Subcutaneous abdominal adipose tissue (tissue), 5 donors: ENCODE measurements around the gene FARP1.

Experiments used
- H3K27ac ChIP-seq: one replicate; pipeline ENCODE4 v1.7.0; 2013; ENCODE audit warnings: low read depth, mild to moderate bottlenecking, inconsistent platforms, low read length, moderate library complexity
- H3K27me3 ChIP-seq, 5 donors: one replicate each; pipeline ENCODE4 v1.7.0; 2013; ENCODE audit warnings: low read length in 5 of 5, inconsistent platforms in 1 of 5; ENCODE audit not compliant: control insufficient read depth in 5 of 5, insufficient read depth in 4 of 5
- H3K36me3 ChIP-seq, 5 donors: one replicate each; pipeline ENCODE4 v1.7.0; 2013; ENCODE audit warnings: low read length in 5 of 5; ENCODE audit not compliant: control insufficient read depth in 5 of 5, insufficient read depth in 5 of 5
- H3K4me1 ChIP-seq, 5 donors: one replicate each; pipeline ENCODE4 v1.7.0; 2013; ENCODE audit warnings: low read length in 5 of 5, mild to moderate bottlenecking in 3 of 5, moderate library complexity in 1 of 5; ENCODE audit not compliant: control insufficient read depth in 5 of 5, insufficient read depth in 5 of 5
- H3K4me3 ChIP-seq, 5 donors: one replicate each; pipeline ENCODE4 v1.7.0; 2013; ENCODE audit warnings: low read length in 5 of 5, low read depth in 1 of 5
- H3K9ac ChIP-seq, 5 donors: one replicate each; pipeline ENCODE4 v1.7.0; 2013; ENCODE audit warnings: low read length in 5 of 5, mild to moderate bottlenecking in 4 of 5, moderate library complexity in 3 of 5
- H3K9me3 ChIP-seq, 5 donors: one replicate each; pipeline ENCODE4 v1.7.0; 2013; ENCODE audit warnings: low read length in 5 of 5; ENCODE audit not compliant: control insufficient read depth in 5 of 5
- donor health status: healthy.
- donor health status: healthy.
- donor health status: healthy.
- donor health status: healthy.
- donor health status: healthy.

FARP1 gene

GRCh38 chr13:98479496-98480003 lies 336.7 kb downstream of the FARP1 start:
- Histone ChIP-seq H3K4me3 (no peak overlapping the region), H3K4me1 (peaks cover 16 to 50% (median 40%) of the 10 kb centered on the region in 5 donors), H3K27ac (no peak overlapping the region), H3K9me3 (no peaks in the 10 kb centered on the region), H3K27me3 (no peaks in the 10 kb centered on the region), H3K36me3 (peaks cover 0 to 12% (median 8%) of the 10 kb centered on the region in 5 donors), H3K9ac (no peak overlapping the region)

- H3K27ac ChIP-seq, result no peak overlapping the region
- H3K27me3 ChIP-seq, result no peaks in the 10 kb centered on the region
- H3K9ac ChIP-seq, result no peak overlapping the region
- peaks cover 0 to 6% (median 4%) of the 10 kb centered on the region in 5 donors for H3K36me3 ChIP-seq
- no peak overlapping the region for H3K4me3 ChIP-seq
- H3K9me3 ChIP-seq, result no peaks in the 10 kb centered on the region
- peaks cover 20 to 54% (median 44%) of the 10 kb centered on the region in 5 donors for H3K4me1 ChIP-seq
These were observed 338.3 kb downstream of the FARP1 start for GRCh38 chr13:98480915-98481877.

- Histone ChIP-seq H3K9ac (peak overlapping the region in 1 of 5 donors; percentile 53), H3K27me3 (no peaks in the 10 kb centered on the region), H3K4me1 (peaks cover 16 to 53% (median 44%) of the 10 kb centered on the region in 5 donors), H3K27ac (peak overlapping the region; percentile 81), H3K36me3 (peaks cover 0 to 6% (median 4%) of the 10 kb centered on the region in 5 donors), H3K9me3 (no peaks in the 10 kb centered on the region), H3K4me3 (peak overlapping the region in 4 of 5 donors; percentile 13 to 26 (median 22))
These were observed 339.9 kb downstream of the FARP1 start for GRCh38 chr13:98482476-98483444.

GRCh38 chr13:98483601-98484288 lies 340.9 kb downstream of the FARP1 start:
- Histone ChIP-seq H3K27me3 (no peaks in the 10 kb centered on the region), H3K4me1 (peaks cover 16 to 55% (median 46%) of the 10 kb centered on the region in 5 donors), H3K9me3 (no peaks in the 10 kb centered on the region), H3K4me3 (peak overlapping the region in 3 of 5 donors; percentile 17 to 37 (median 20)), H3K9ac (peak overlapping the region in 1 of 5 donors; percentile 53), H3K36me3 (peaks cover 0 to 6% (median 4%) of the 10 kb centered on the region in 5 donors), H3K27ac (peak overlapping the region; percentile 81)

GRCh38 chr13:98484289-98485219 lies 341.7 kb downstream of the FARP1 start:
- Histone ChIP-seq H3K9ac (peak overlapping the region in 3 of 5 donors; percentile 29 to 53 (median 39)), H3K9me3 (no peaks in the 10 kb centered on the region), H3K27ac (peak overlapping the region; percentile 81), H3K27me3 (no peaks in the 10 kb centered on the region), H3K4me3 (peak overlapping the region in 4 of 5 donors; percentile 7 to 37 (median 20)), H3K4me1 (peaks cover 16 to 57% (median 54%) of the 10 kb centered on the region in 5 donors), H3K36me3 (peaks cover 0 to 6% (median 4%) of the 10 kb centered on the region in 5 donors)

GRCh38 chr13:98485561-98485960 lies 342.7 kb downstream of the FARP1 start:
- no peaks in the 10 kb centered on the region for H3K27me3 ChIP-seq
- H3K36me3 ChIP-seq, result peaks cover 0 to 6% (median 4%) of the 10 kb centered on the region in 5 donors
- H3K9me3 ChIP-seq, result no peaks in the 10 kb centered on the region
- peaks cover 16 to 67% (median 62%) of the 10 kb centered on the region in 5 donors for H3K4me1 ChIP-seq
- H3K4me3 ChIP-seq, result no peak overlapping the region
- no peak overlapping the region for H3K9ac ChIP-seq
- peak overlapping the region; percentile 81 for H3K27ac ChIP-seq

GRCh38 chr13:98486412-98486811 lies 343.5 kb downstream of the FARP1 start:
- Histone ChIP-seq H3K9ac (no peak overlapping the region), H3K4me3 (no peak overlapping the region), H3K9me3 (no peaks in the 10 kb centered on the region), H3K4me1 (peaks cover 18 to 74% (median 65%) of the 10 kb centered on the region in 5 donors), H3K36me3 (peaks cover 0 to under 1% (median 0%) of the 10 kb centered on the region in 5 donors), H3K27ac (no peak overlapping the region), H3K27me3 (no peaks in the 10 kb centered on the region)

GRCh38 chr13:98487016-98487415 lies 344.1 kb downstream of the FARP1 start:
- Histone ChIP-seq H3K27ac (no peak overlapping the region), H3K4me3 (no peak overlapping the region), H3K9ac (no peak overlapping the region), H3K36me3 (no peaks in the 10 kb centered on the region), H3K27me3 (no peaks in the 10 kb centered on the region), H3K9me3 (no peaks in the 10 kb centered on the region), H3K4me1 (peaks cover 18 to 74% (median 64%) of the 10 kb centered on the region in 5 donors)
